Naive thymus-derived CD4-positive, alpha-beta T cell (primary cell): ENCODE measurements around the gene UBASH3A. TPM values are rescaled to one million over a fixed set of nuclear protein-coding genes. Genes with fewer than 3 reads are reported as not detected.

Experiments
- ATAC-seq: fragments of 150-1000 bp; cut with Tn5 transposase; 2 replicates; pipeline ENCODE4 v1.10.0; 2021; ENCODE audit warnings: mild to moderate bottlenecking, moderate library complexity
- CTCF ChIA-PET: fragments of 350-600 bp; sonication (Branson Sonifier 250); formaldehyde crosslinking; loops from one replicate; lab custom pipeline; 2021; ENCODE audit warnings: antibody characterized with exemption; lab: Charles Lee
- POLR2A ChIA-PET: fragments of 350-600 bp; sonication (Branson Sonifier 250); formaldehyde crosslinking; loops from one replicate; lab custom pipeline; 2021; ENCODE audit warnings: antibody characterized with exemption, inconsistent platforms; lab: Charles Lee
- DNase-seq, 9 donors: peaks; one replicate each; pipeline versions ENCODE4 v3.0.0 to v3.0.0-alpha.2; 2020 to 2022; ENCODE audit warnings: mixed read lengths in 1 of 9
- H3K27ac ChIP-seq: one replicate; pipeline ENCODE4 v1.7.0; 2013; ENCODE audit warnings: mild to moderate bottlenecking, low read depth, low read length, moderate library complexity
- H3K27me3 ChIP-seq, 2 donors: one replicate each; pipeline ENCODE4 v1.7.0; 2013; ENCODE audit warnings: low read length in 2 of 2, mild to moderate bottlenecking in 2 of 2, moderate library complexity in 2 of 2; ENCODE audit not compliant: control insufficient read depth in 2 of 2, insufficient read depth in 2 of 2
- H3K36me3 ChIP-seq, 3 experiments: 1 replicate in 2 of 3; 2 replicates in 1 of 3; pipeline ENCODE4 v1.7.0; 2013; ENCODE audit warnings: low read length in 3 of 3, mild to moderate bottlenecking in 3 of 3, moderate library complexity in 1 of 3; ENCODE audit not compliant: insufficient read depth in 3 of 3, control insufficient read depth in 2 of 3
- H3K4me1 ChIP-seq, 2 donors: one replicate each; pipeline ENCODE4 v1.7.0; 2013; ENCODE audit warnings: low read length in 2 of 2, mild to moderate bottlenecking in 2 of 2, moderate library complexity in 1 of 2; ENCODE audit not compliant: control insufficient read depth in 2 of 2, insufficient read depth in 2 of 2
- H3K4me3 ChIP-seq: 2 replicates; pipeline ENCODE4 v1.7.0; 2013; ENCODE audit warnings: mild to moderate bottlenecking, low read length
- H3K9me3 ChIP-seq, 3 experiments: 1 replicate in 2 of 3; 2 replicates in 1 of 3; pipeline ENCODE4 v1.7.0; 2013; ENCODE audit warnings: low read length in 3 of 3; ENCODE audit not compliant: control insufficient read depth in 2 of 3
- H3K27ac Mint-ChIP-seq, 9 donors: one replicate each; pipeline ENCODE4 v1.8.0; 2020 to 2022; ENCODE audit warnings: mixed read lengths in 9 of 9, mild to moderate bottlenecking in 8 of 9, moderate library complexity in 5 of 9, inconsistent platforms in 2 of 9
- H3K27me3 Mint-ChIP-seq, 5 donors: one replicate each; pipeline ENCODE4 v1.8.0; 2021 to 2022; ENCODE audit warnings: mixed read lengths in 5 of 5, mild to moderate bottlenecking in 1 of 5
- H3K36me3 Mint-ChIP-seq, 5 donors: one replicate each; pipeline ENCODE4 v1.8.0; 2020 to 2022; ENCODE audit warnings: mixed read lengths in 5 of 5, mild to moderate bottlenecking in 3 of 5, inconsistent platforms in 1 of 5
- H3K4me1 Mint-ChIP-seq, 7 donors: one replicate each; pipeline ENCODE4 v1.8.0; 2020 to 2022; ENCODE audit warnings: mixed read lengths in 7 of 7, mild to moderate bottlenecking in 3 of 7, inconsistent platforms in 1 of 7
- H3K4me3 Mint-ChIP-seq, 10 donors: one replicate each; pipeline ENCODE4 v1.8.0; 2020 to 2022; ENCODE audit warnings: mild to moderate bottlenecking in 10 of 10, mixed read lengths in 10 of 10, moderate library complexity in 6 of 10, inconsistent platforms in 2 of 10
- H3K9me3 Mint-ChIP-seq, 11 donors: one replicate each; pipeline ENCODE4 v1.8.0; 2020 to 2022; ENCODE audit warnings: mixed read lengths in 11 of 11, mild to moderate bottlenecking in 4 of 11, inconsistent platforms in 1 of 11, moderate library complexity in 1 of 11
- intact Hi-C, 2 donors: fragments of 100-400 bp; cut with micrococcal nuclease; formaldehyde crosslinking; loops; one replicate each; pipeline ENCODE4 v1.15.1; 2023
- polyA plus RNA-seq, 2 donors: library from polyadenylated mRNA; unstranded; fragments of 300-500 nt; fragmentation: Illumina TruSeq; gene quantifications; one replicate each; pipeline ENCODE4 v1.2.3, GENCODE V29; 2021
- total RNA-seq, 6 experiments: library from RNA in 5 of 6; stranded (reverse) in 5 of 6; gene quantifications; 1 replicate in 5 of 6; 2 replicates in 1 of 6; pipeline ENCODE4 v1.2.3 and lab custom pipeline; 2021 to 2026

Gene UBASH3A
- total and polyA plus RNA-seq, 7 experiments from 2014 or later: 41.9 to 101 (median 91.7) TPM

- Histone ChIP-seq H3K9me3 (peaks cover 0 to 4% (median 0%) of the 10 kb centered on the region in 3 experiments), H3K4me3 (no peak overlapping the region), H3K27ac (no peak overlapping the region), H3K27me3 (no peaks in the 10 kb centered on the region), H3K36me3 (no peaks in the 10 kb centered on the region), H3K4me1 (no peaks in the 10 kb centered on the region)
- POLR2A ChIA-PET: no interaction called here
- intact Hi-C loops: loop anchor here in 1 of 2 donors (5.0 kb wide), 1 partner anchor 42 kb away; the partner anchor contains the start of gene UBASH3A
- Mint-ChIP-seq H3K9me3 (peaks cover 0 to 22% (median 4%) of the 10 kb centered on the region in 11 donors), H3K36me3 (peaks cover 0 to 14% (median 4%) of the 10 kb centered on the region in 5 donors), H3K27ac (no peak overlapping the region), H3K4me3 (no peak overlapping the region), H3K4me1 (peaks cover 0 to 7% (median 4%) of the 10 kb centered on the region in 7 donors), H3K27me3 (peaks cover 0 to 27% (median 0%) of the 10 kb centered on the region in 5 donors)
- no peak for ATAC-seq
- no peak for DNase-seq
- CTCF ChIA-PET: interaction anchor here (0.9 kb wide), 1 partner anchor 89 kb away, joined by 3 read pairs; no protein-coding TSS in a partner anchor
These were observed 43.4 kb upstream of the UBASH3A start for GRCh38 chr21:42360317-42360716.

- Mint-ChIP-seq H3K27ac (no peak overlapping the region), H3K9me3 (peaks cover 0 to 17% (median 2%) of the 10 kb centered on the region in 11 donors), H3K4me3 (no peak overlapping the region), H3K36me3 (peaks cover 0 to 11% (median 0%) of the 10 kb centered on the region in 5 donors), H3K27me3 (peaks cover 0 to 22% (median 0%) of the 10 kb centered on the region in 5 donors), H3K4me1 (peaks cover 0 to 7% (median 4%) of the 10 kb centered on the region in 7 donors)
- Histone ChIP-seq H3K36me3 (no peaks in the 10 kb centered on the region), H3K9me3 (peaks cover 0 to 4% (median 0%) of the 10 kb centered on the region in 3 experiments), H3K27ac (no peak overlapping the region), H3K4me1 (no peaks in the 10 kb centered on the region), H3K4me3 (no peak overlapping the region), H3K27me3 (no peaks in the 10 kb centered on the region)
- ATAC-seq (no peak), DNase-seq (no peak)
- ChIA-PET CTCF (interaction anchor here (0.9 kb wide), 1 partner anchor 88 kb away, joined by 3 read pairs; no protein-coding TSS in a partner anchor), POLR2A (interaction anchor here (2.4 kb wide), 1 partner anchor 43 kb away, joined by 10 read pairs; the partner anchor contains the start of gene UBASH3A)
- intact Hi-C loops: loop anchor here in 1 of 2 donors (5.0 kb wide), 1 partner anchor 41 kb away; the partner anchor contains the start of gene UBASH3A
These were observed 42.4 kb upstream of the UBASH3A start for GRCh38 chr21:42361286-42361685.

- intact Hi-C loops: loop anchor here in 1 of 2 donors (5.0 kb wide), 1 partner anchor 40 kb away; the partner anchor contains the start of gene UBASH3A
- Mint-ChIP-seq H3K4me3 (no peak overlapping the region), H3K27me3 (peaks cover 0 to 20% (median 0%) of the 10 kb centered on the region in 5 donors), H3K9me3 (peaks cover 0 to 9% (median 2%) of the 10 kb centered on the region in 11 donors), H3K4me1 (peaks cover 0 to 7% (median 3%) of the 10 kb centered on the region in 7 donors), H3K27ac (peak overlapping the region in 3 of 9 donors; percentile 10 to 36 (median 19)), H3K36me3 (peaks cover 0 to 6% (median 0%) of the 10 kb centered on the region in 5 donors)
- no peaks in the 10 kb centered on the region for H3K4me1 ChIP-seq
- CTCF ChIA-PET: no interaction called here
- no peak overlapping the region for H3K27ac ChIP-seq
- peaks cover 0 to 4% (median 0%) of the 10 kb centered on the region in 3 experiments for H3K9me3 ChIP-seq
- no peaks in the 10 kb centered on the region for H3K36me3 ChIP-seq
- POLR2A ChIA-PET: interaction anchor here (0.6 to 2.4 kb wide), 2 partner anchors 42 to 65 kb away, joined by 3 to 10 read pairs; partner anchors contain the start of gene UBASH3A
- no peak for ATAC-seq
- no peak overlapping the region for H3K4me3 ChIP-seq
- H3K27me3 ChIP-seq: no peaks in the 10 kb centered on the region
- DNase-seq: no peak
These were observed 41.5 kb upstream of the UBASH3A start for GRCh38 chr21:42362198-42362597.

GRCh38 chr21:42362700-42363099 is 41.0 kb upstream of the UBASH3A start:
- Histone ChIP-seq H3K27ac (no peak overlapping the region), H3K27me3 (no peaks in the 10 kb centered on the region), H3K36me3 (no peaks in the 10 kb centered on the region), H3K4me1 (no peaks in the 10 kb centered on the region), H3K9me3 (peaks cover 0 to 4% (median 0%) of the 10 kb centered on the region in 3 experiments), H3K4me3 (no peak overlapping the region)
- H3K27ac Mint-ChIP-seq: no peak overlapping the region
- POLR2A ChIA-PET: interaction anchor here (0.6 to 2.4 kb wide), 2 partner anchors 41 to 66 kb away, joined by 3 to 10 read pairs; partner anchors contain the start of gene UBASH3A
- DNase-seq (no peak), ATAC-seq (no peak)
- intact Hi-C loops: loop anchor here in 1 of 2 donors (5.0 kb wide), 1 partner anchor 40 kb away; the partner anchor contains the start of gene UBASH3A
- CTCF ChIA-PET: interaction anchor here (1.0 kb wide), 1 partner anchor 38 kb away, joined by 3 read pairs; no protein-coding TSS in a partner anchor
- peaks cover 0 to 20% (median 0%) of the 10 kb centered on the region in 5 donors for H3K27me3 Mint-ChIP-seq
- H3K4me3 Mint-ChIP-seq: no peak overlapping the region
- H3K9me3 Mint-ChIP-seq: peaks cover 0 to 7% (median 0%) of the 10 kb centered on the region in 11 donors
- H3K36me3 Mint-ChIP-seq: peaks cover 0 to 3% (median 0%) of the 10 kb centered on the region in 5 donors
- peaks cover 0 to 7% (median 3%) of the 10 kb centered on the region in 7 donors for H3K4me1 Mint-ChIP-seq

- peaks cover 0 to 3% (median 0%) of the 10 kb centered on the region in 5 donors for H3K36me3 Mint-ChIP-seq
- Histone ChIP-seq H3K4me1 (no peaks in the 10 kb centered on the region), H3K9me3 (peaks cover 0 to 4% (median 0%) of the 10 kb centered on the region in 3 experiments), H3K36me3 (no peaks in the 10 kb centered on the region), H3K27ac (no peak overlapping the region), H3K4me3 (no peak overlapping the region), H3K27me3 (no peaks in the 10 kb centered on the region)
- DNase-seq (no peak), ATAC-seq (no peak)
- peaks cover 0 to 20% (median 0%) of the 10 kb centered on the region in 5 donors for H3K27me3 Mint-ChIP-seq
- intact Hi-C loops: loop anchor here in 1 of 2 donors (5.0 kb wide), 1 partner anchor 39 kb away; the partner anchor contains the start of gene UBASH3A
- H3K27ac Mint-ChIP-seq: peak overlapping the region in 1 of 9 donors; percentile 9
- H3K9me3 Mint-ChIP-seq: peaks cover 0 to 3% (median 0%) of the 10 kb centered on the region in 11 donors
- POLR2A ChIA-PET: interaction anchor here (2.4 kb wide), 1 partner anchor 41 kb away, joined by 10 read pairs; the partner anchor contains the start of gene UBASH3A
- H3K4me1 Mint-ChIP-seq: peaks cover 0 to 7% (median 3%) of the 10 kb centered on the region in 7 donors
- H3K4me3 Mint-ChIP-seq: no peak overlapping the region
- CTCF ChIA-PET: interaction anchor here (1.0 kb wide), 1 partner anchor 37 kb away, joined by 3 read pairs; no protein-coding TSS in a partner anchor
These were observed 40.4 kb upstream of the UBASH3A start for GRCh38 chr21:42363312-42363711.

GRCh38 chr21:42364304-42364865 is 39.3 kb upstream of the UBASH3A start:
- ATAC-seq (no peak), DNase-seq (no peak)
- ChIA-PET CTCF (no interaction called here), POLR2A (interaction anchor here (0.9 kb wide), 1 partner anchor 69 kb away, joined by 3 read pairs; no protein-coding TSS in a partner anchor)
- no peak overlapping the region for H3K4me3 ChIP-seq
- no peaks in the 10 kb centered on the region for H3K27me3 ChIP-seq
- intact Hi-C loops: loop anchor here in 1 of 2 donors (5.0 kb wide), 1 partner anchor 38 kb away; the partner anchor contains the start of gene UBASH3A
- H3K36me3 ChIP-seq: no peaks in the 10 kb centered on the region
- Mint-ChIP-seq H3K27me3 (peaks cover 0 to 18% (median 0%) of the 10 kb centered on the region in 5 donors), H3K36me3 (no peaks in the 10 kb centered on the region), H3K9me3 (no peaks in the 10 kb centered on the region), H3K4me1 (peaks cover 0 to 7% (median 5%) of the 10 kb centered on the region in 7 donors), H3K4me3 (no peak overlapping the region), H3K27ac (peak overlapping the region in 2 of 9 donors; percentile 54 to 76)
- H3K9me3 ChIP-seq: peaks cover 0 to 4% (median 0%) of the 10 kb centered on the region in 3 experiments
- H3K27ac ChIP-seq: no peak overlapping the region
- no peaks in the 10 kb centered on the region for H3K4me1 ChIP-seq
